Fibroblast of lung (primary cell): ENCODE data around the gene GDF2. TPM values are rescaled to one million over a fixed set of nuclear protein-coding genes. Genes with fewer than 3 reads are reported as not detected.

ENCODE experiments used
- DNase-seq, 2 donors: peaks; one replicate each; pipeline versions ENCODE4 v3.0.0 to v3.0.0-alpha.2; 2010; ENCODE audit warnings: low read depth in 2 of 2
- H2AFZ ChIP-seq: 2 replicates; pipeline ENCODE4 v1.5.1; 2012; ENCODE audit warnings: low read length, control low read depth, inconsistent platforms
- H3K27ac ChIP-seq: 2 replicates; pipeline ENCODE4 v1.5.1; 2011; ENCODE audit warnings: low read length, control low read depth; ENCODE audit not compliant: insufficient read depth
- H3K27me3 ChIP-seq: 2 replicates; pipeline ENCODE4 v1.5.1; 2011; ENCODE audit warnings: mild to moderate bottlenecking, low read length; ENCODE audit not compliant: control insufficient read depth, insufficient read depth
- H3K36me3 ChIP-seq: 2 replicates; pipeline ENCODE4 v1.5.1; 2011; ENCODE audit warnings: low read length; ENCODE audit not compliant: control insufficient read depth, insufficient read depth
- H3K4me1 ChIP-seq: 2 replicates; pipeline ENCODE4 v1.5.1; 2011; ENCODE audit warnings: low read length; ENCODE audit not compliant: control insufficient read depth, insufficient read depth; ENCODE audit errors: extremely low read depth
- H3K4me2 ChIP-seq: 2 replicates; pipeline ENCODE4 v1.5.1; 2011; ENCODE audit warnings: low read length, control low read depth; ENCODE audit not compliant: insufficient read depth; ENCODE audit errors: extremely low read depth
- H3K4me3 ChIP-seq, 4 experiments: fragments of 200-600 bp in 1 of 4; sonication (generic) in 1 of 4; replicated peaks in 1 of 4; 2 replicates each; pipeline ENCODE4 v1.5.1; 2011 to 2016; ENCODE audit warnings: low read length in 4 of 4, low read depth in 3 of 4, mild to moderate bottlenecking in 3 of 4, control low read depth in 2 of 4, inconsistent platforms in 1 of 4, mixed read lengths in 1 of 4; ENCODE audit not compliant: insufficient read depth in 1 of 4; ENCODE audit errors: control extremely low read depth in 1 of 4
- H3K79me2 ChIP-seq: 2 replicates; pipeline ENCODE4 v1.5.1; 2012; ENCODE audit warnings: mild to moderate bottlenecking, low read length, inconsistent platforms; ENCODE audit not compliant: control insufficient read depth, insufficient read depth
- H3K9ac ChIP-seq: 2 replicates; pipeline ENCODE4 v1.5.1; 2011; ENCODE audit warnings: mild to moderate bottlenecking, low read length, control low read depth; ENCODE audit not compliant: insufficient read depth
- H3K9me3 ChIP-seq: 2 replicates; pipeline ENCODE4 v1.5.1; 2012; ENCODE audit warnings: low read depth, low read length; ENCODE audit not compliant: control insufficient read depth, insufficient read depth
- H4K20me1 ChIP-seq: 2 replicates; pipeline ENCODE4 v1.5.1; 2011; ENCODE audit warnings: low read length; ENCODE audit not compliant: control insufficient read depth, insufficient read depth; ENCODE audit errors: extremely low read depth
- CTCF ChIP-seq, 2 donors: IDR thresholded peaks in 1 of 2; conservative IDR thresholded peaks in 1 of 2; 1 replicate in 1 of 2; 2 replicates in 1 of 2; pipeline ENCODE4 v1.5.1; 2011 to 2012; ENCODE audit warnings: low read length in 2 of 2, control low read depth in 1 of 2, inconsistent platforms in 1 of 2, low read depth in 1 of 2, mild to moderate bottlenecking in 1 of 2
- EZH2 ChIP-seq: IDR thresholded peaks from 2 replicates; pipeline ENCODE4 v1.5.1; 2012; ENCODE audit warnings: low read length, control low read depth, mild to moderate bottlenecking; ENCODE audit errors: missing control alignments
- polyA plus RNA-seq, 2 donors: library from polyadenylated mRNA; depleted of rRNA in 1 of 2; stranded (reverse) in 1 of 2; unstranded in 1 of 2; fragments of >200 nt; gene quantifications; 2 replicates each; pipeline ENCODE4 v1.2.1, GENCODE V29; 2011 to 2012; ENCODE audit warnings: missing spikeins in 1 of 2
- total RNA-seq: library from RNA; depleted of rRNA; stranded (reverse); fragments of >200 nt; gene quantifications from 2 replicates; pipeline ENCODE4 v1.2.1, GENCODE V29; 2014

The GDF2 gene
- total and polyA plus RNA-seq, 2 donors (not counting 1 experiment from before 2014, with no cell fraction given), result not detected

DNA sequence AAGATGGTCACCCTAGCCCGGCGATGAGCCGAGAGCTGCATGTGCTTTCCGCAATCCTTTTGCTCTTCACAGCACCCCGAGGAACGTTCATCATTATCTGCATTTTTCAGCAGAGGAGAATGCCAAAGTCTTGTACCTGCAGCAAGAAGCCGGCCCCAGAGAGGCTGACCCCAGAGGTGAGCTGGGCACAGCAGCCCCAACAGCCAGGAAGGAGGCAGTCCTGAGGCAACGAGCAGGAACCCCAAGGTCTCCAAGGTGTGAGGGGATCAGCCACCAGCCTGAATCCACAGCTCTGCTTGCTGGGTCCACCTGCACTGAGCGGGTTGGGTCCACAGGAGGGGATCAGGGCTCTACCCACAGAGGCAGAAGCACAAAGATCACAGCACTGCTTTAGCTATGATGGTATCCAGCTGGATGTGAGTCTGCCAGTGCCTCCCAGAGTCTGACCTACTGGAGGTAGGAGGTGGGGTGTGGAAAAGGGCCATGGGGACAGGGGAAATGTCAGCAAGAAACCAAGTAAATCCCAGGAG, 39.1 kb upstream of the GDF2 start:
- Histone ChIP-seq H3K4me2 (no peak overlapping the region), H3K27ac (no peak overlapping the region), H3K27me3 (peaks cover 3% of the 10 kb centered on the region), H3K4me3 (no peak overlapping the region), H4K20me1 (no peaks in the 10 kb centered on the region), H3K9ac (no peak overlapping the region), H3K4me1 (no peaks in the 10 kb centered on the region), H3K9me3 (no peaks in the 10 kb centered on the region), H3K36me3 (no peaks in the 10 kb centered on the region), H2AFZ (no peak overlapping the region), H3K79me2 (no peaks in the 10 kb centered on the region)
- TF ChIP-seq CTCF (conservative IDR thresholded peaks at IDR 0.05 in 1 of 2, IDR thresholded peaks at IDR 0.05 in 1 of 2; ENCODE audit: low read depth in 1 of 2, low read length in 2 of 2), result no peak
- no peak for DNase-seq

DNA sequence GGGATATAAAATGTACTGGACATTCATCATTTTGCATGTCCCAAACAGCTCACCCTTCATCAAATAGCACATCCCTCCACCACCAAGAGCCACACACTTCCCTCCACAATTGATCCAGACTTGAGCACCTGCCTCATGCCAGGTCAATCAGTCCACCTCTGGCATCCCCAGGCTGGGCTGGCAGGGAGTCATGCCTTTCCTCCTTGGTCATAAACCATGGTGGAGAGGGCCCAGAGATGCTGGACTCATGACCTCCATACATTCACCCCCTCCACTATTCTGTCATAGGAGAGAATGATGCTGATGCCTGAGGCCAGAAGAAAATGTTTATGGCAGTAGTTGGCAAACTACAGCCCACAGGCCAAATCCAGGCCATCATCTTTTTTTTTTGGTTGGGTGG, 38.4 kb upstream of the GDF2 start:
- TF ChIP-seq EZH2 (no peak), CTCF (conservative IDR thresholded peaks at IDR 0.05 in 1 of 2, IDR thresholded peaks at IDR 0.05 in 1 of 2; ENCODE audit: low read depth in 1 of 2, low read length in 2 of 2) (no peak)
- no peak overlapping the region for H2AFZ ChIP-seq
- no peak overlapping the region for H3K9ac ChIP-seq
- no peaks in the 10 kb centered on the region for H3K79me2 ChIP-seq
- H3K4me1 ChIP-seq, result no peaks in the 10 kb centered on the region
- no peak overlapping the region for H3K27ac ChIP-seq
- no peaks in the 10 kb centered on the region for H3K36me3 ChIP-seq
- H3K4me2 ChIP-seq, result no peak overlapping the region
- no peak overlapping the region for H3K4me3 ChIP-seq
- no peak for DNase-seq
- no peaks in the 10 kb centered on the region for H3K9me3 ChIP-seq
- no peaks in the 10 kb centered on the region for H4K20me1 ChIP-seq
- peaks cover 3% of the 10 kb centered on the region for H3K27me3 ChIP-seq

DNA sequence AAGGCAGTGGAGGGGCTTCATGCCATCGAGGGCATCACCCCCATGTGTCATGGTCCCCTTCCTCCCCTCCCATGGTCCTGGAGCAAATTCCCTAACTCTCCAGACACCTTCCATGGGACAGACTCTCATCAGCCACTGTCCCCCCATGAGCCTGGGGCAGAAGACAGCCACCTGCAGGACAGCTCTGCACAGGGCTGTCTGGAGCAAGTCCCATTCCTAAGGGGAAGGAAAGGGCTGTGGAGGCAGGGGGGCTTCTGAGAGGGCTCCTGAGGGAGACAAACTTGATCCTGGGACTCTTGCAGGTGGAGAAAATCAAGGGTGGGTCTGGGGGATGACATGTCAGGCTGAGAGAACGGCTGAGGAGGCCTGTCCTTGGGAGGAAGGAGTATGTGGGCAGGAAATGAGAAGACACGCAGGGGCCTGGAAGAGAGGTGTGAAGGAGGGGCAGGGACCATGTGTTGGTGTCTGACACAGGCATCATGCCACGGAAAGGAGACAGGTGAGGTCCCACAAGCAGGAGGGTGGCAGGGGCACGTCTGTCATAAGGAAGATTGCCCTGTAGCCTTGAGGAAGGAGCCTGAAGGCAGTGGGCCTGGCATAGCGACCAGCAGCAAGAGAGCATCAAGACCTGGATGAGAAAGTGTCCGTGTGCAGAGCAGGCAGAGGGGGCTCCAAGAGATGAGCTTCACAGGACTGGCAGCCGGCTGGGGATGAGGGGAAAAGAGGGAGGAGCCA, 36.7 kb upstream of the GDF2 start:
- Histone ChIP-seq H3K27me3 (peaks cover 3% of the 10 kb centered on the region), H3K4me1 (no peaks in the 10 kb centered on the region), H3K27ac (no peak overlapping the region), H2AFZ (no peak overlapping the region), H3K4me3 (no peak overlapping the region), H3K36me3 (no peaks in the 10 kb centered on the region), H3K9me3 (no peaks in the 10 kb centered on the region), H3K4me2 (no peak overlapping the region), H3K9ac (no peak overlapping the region), H4K20me1 (no peaks in the 10 kb centered on the region), H3K79me2 (no peaks in the 10 kb centered on the region)
- TF ChIP-seq EZH2 (no peak), CTCF (conservative IDR thresholded peaks at IDR 0.05 in 1 of 2, IDR thresholded peaks at IDR 0.05 in 1 of 2; ENCODE audit: low read depth in 1 of 2, low read length in 2 of 2) (no peak)
- no peak for DNase-seq
